HG03575 (cell line): Measurements from ENCODE around the gene MB.
"Not testable (repeated sequence)": the region's sequence is repeated elsewhere in the genome, so short reads cannot be mapped to it uniquely, and the experiment has no call there.

Experiments used
- ATAC-seq: cut with Tn5 transposase; IDR thresholded peaks from one replicate; pipeline ENCODE4 v1.9.1; 2021; ENCODE audit not compliant: unreplicated experiment, insufficient number of reproducible peaks, low FRiP score; ENCODE audit errors: extremely low read depth

Gene MB

DNA sequence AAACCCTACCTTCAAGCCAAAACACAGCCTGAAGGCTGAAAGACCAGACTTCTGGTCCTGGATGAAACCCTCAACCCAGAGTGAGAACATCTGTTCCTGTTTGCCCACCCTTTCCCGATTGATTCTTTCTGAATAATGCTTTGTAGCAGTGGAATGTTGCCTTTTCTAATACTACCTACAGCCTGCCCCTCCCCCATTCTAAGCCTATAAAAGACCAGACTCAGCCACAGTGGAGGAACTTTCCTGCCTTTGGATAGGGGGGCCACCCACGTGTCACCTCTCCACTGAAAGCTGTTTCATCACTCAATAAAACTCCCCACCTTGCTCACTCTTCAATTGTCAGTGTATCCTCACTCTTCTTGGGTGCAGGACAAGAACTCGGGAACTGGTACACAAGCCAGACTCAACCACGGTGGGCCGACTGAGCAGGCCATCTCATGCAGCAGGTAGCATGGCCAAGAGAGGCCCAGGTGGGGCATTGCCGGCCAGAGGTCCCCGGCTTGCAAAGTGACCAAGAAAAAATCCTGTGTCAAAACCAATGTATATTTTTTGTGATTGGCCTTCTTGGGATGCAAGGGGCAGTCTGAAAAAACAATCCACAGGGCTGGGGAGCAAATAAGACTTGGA is 24.5 kb upstream of the MB start:
- no peak for ATAC-seq

DNA sequence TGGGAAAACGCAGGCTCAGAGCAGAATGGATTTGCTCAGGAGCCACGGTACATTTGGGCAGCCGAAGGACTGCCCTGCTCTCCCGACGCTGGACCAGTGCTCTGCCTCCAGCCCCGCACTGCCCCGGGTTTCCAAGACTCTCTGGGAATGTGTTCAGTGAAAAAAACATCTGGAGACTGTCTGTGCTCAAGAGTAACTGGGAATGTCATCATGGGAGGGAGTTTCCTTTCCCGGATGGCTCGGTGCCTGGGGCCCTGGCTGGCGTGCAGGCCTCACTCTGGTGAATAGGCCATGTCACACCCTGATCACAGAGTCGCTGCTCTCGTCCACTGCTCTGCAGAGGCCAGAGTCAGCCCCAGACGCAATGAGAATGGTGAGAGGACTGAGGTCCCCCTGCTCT is 21.3 kb upstream of the MB start:
- ATAC-seq, result no peak

DNA sequence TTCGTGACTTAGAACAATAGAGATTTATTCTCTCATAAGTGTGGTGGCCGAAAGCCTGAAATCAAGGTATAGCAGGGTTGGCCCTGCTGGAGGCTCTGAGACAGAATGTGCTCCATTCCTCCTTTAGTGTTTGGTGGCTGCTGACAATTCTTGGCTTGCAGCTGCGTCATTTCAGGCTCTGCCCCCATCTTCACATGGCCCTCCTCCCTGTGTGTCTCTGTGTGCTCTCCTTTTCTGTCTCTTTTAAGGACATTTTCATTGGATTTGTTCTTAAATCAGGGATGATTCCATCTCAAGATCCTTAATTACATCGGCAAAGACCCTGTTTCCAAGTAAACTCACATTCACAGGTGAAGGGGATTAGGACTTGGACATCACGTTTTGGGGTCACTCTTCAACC is 20.9 kb upstream of the MB start:
- no peak for ATAC-seq

DNA sequence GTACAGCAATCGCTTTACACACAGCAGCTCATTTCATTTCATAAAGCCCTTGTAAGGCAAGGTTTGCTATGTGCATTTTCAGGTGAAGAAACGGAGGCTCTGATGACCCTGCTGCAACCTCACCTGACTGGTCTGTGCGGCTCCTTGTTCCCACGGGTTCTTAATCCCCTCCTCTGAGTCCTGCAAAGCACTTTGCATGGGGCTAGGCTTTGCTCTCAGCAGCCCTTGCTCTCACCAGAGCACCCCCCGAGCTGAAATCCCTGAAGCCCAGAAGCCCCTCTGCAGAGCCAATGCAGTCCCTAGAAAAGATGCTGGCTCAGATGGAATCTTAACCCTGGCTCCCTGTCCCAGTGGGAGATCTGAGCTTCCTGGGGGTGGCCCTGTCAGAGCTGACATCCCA is 20.1 kb upstream of the MB start:
- ATAC-seq, result no peak

DNA sequence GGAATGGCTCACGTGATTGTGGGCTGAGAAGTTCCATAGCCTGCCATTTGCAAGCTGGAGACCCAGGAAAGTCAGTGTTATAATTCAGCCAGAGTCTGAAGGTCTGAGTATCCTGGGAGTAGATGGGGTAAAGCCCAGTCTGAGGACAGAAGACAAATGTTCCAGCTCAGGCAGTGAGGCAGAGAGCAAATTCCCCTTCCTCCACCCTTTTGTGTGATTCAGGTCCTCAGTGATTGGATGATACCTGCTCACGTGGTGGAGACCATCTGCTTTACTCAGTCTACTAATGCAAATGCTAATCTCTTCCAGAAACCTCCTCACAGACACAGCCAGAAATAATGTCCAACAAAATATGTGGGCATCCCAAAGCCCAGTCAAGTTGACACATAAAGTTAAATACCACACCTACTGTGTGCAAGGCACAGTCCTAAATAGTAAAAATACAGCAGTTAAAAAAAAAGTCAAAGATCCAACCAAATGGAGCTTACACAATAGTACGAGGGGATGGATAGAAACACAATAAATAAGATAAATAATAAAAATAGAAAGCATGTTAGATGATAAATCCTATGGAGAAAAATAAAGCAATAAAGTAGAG is 17.9 kb upstream of the MB start:
- ATAC-seq, result no peak

DNA sequence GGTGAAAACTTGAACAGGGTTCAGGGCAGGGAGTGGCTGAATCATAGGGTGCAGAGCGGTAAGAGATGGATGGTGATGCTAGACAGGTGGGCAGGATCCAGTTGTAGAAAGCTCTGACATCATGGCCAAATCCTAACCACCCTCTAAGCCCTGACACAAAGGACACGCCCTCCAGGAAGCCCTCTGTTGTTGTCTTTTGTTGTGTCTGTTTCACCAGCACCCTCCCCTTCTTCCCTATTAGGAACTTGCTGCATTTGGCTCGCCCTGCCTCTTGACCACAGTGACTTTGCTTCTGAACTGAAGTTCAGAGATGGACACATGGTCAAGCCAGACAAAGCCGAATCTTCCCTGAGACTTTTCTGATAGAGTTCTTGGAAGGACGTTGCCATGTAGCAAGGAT is 16.9 kb upstream of the MB start:
- ATAC-seq, result no peak

DNA sequence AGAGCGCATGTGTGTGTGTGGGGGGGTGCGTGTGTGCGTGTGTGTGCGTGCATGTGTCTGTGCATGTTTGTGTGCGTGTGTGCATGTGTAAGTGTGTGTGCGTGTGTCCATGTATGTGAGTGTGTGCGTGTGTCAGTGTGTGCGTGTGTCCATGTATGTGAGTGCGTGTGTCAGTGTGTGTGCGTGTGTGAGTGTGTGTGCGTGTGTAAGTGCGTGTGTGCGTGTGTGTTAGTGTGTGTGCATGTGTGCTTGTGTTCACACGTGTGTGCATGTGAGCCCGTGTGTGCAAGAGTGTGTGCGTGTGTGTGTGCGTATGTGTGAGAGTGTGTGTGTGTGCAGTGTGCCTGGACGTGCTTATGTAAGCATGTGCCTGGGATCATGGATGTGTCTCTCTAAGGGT is 16.4 kb upstream of the MB start:
- no peak for ATAC-seq

DNA sequence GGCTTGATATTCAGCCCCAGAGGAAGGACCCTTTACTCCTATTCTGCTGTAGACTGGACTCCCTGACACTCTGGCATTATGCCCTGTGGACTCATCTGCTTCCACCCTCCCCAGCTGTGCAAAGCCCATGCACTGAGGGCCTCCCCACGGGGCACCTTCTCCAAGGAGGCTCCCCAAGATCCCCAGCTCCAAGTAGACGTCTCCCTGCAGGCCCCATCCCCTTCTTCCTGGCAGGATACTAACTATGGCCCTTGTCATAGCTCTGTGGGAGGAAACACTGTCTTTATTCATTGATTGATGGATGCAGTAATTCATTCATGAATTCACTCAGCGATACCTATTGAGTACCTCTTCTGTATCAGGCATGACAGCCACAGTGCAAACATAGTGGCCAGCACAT is 15.8 kb upstream of the MB start:
- no peak for ATAC-seq

DNA sequence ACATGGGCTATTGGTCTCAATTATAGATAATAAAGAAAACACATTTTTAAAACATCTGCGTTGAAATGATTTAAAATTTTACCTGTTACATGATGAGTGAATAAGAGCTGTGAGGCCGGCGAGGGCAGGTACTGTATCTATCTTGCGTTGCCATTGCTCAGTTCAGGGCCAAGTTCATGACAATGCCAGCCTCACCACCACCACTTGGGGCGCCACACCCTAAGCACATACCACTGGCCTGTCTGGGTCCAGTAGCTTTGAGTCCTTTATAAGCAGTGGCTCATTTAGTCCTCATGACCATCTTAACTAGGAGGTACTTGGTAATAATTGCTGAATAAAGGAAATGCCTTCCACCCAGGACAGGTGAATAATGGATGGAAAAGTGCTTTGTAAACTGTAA is 14.5 kb upstream of the MB start:
- ATAC-seq, result no peak

DNA sequence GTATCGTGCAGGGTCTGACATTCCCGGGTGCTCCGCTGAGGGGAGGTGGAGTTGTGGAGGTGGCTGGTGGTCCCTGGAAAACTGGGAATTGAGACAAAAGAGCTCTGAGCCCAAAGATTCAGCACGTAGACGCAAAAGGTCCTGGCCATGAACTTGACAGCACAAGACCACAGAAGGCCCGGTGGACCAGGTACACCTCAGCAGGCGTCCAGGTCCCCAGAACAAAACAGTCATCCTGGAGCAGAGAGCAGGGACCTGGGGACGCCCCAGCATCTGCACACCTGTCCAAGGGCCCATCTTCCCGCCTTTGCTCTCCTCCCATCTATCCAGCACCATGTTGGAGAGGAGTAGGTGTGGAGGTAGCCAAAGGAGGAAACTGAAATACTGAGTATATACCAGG is 13.8 kb upstream of the MB start:
- no peak for ATAC-seq

DNA sequence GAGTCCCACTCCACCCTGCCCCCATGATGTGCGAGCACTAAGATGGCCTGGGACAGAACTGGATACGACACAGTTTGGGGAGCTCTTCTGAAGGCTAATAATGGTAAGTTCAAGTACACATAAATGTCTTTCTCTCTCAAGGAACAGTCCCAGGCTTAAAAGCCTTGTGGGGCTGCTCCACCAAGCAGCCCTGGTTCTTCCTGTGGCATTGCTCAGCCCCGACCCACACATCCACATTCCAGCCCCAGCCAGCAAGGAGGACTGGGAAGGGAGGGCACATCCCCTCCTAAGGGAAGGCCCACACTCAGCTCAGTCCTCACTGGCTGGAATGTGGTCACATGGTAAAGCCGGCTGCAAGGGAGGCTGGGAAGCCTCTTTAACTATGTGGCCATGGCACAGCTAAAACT is 13.3 kb upstream of the MB start:
- no peak for ATAC-seq

DNA sequence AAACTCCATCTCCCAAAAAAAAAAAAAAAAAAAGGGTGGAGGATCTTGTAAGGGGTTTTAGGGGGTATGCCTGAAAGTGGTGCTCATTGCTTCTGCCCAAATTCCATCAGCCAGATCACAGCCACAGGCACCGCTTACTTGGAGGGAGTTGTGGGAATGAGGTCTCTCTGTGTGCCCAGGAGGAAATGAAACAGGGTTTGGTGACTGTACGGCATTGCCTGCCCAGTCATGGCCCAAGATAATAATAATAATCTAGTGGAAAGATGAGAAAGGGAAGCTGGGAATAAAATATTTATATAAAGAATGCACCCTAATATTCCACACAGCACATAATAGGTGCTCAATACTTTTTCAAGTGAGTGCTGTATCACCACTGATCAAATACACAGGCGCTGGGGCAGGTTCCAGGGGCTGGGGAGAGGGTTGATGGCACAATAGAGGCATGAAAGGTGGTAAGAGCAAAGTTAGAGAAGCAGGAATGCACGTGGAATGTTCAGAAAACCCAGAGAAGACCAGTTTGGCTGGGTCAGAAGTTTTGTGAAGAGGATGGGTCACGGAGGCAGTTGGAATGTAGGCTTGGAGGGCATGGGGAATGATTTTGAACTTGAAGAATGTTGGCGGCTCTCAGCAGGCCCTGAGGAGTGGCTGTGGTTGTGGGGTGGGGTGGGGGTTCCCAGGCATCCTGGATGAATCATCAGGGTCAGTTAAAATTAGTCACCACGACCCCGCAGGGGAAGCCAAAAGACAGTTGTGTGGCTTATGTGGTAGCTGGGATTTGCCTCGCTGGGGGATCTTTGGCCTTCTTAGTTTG is 12.5 kb upstream of the MB start:
- no peak for ATAC-seq

DNA sequence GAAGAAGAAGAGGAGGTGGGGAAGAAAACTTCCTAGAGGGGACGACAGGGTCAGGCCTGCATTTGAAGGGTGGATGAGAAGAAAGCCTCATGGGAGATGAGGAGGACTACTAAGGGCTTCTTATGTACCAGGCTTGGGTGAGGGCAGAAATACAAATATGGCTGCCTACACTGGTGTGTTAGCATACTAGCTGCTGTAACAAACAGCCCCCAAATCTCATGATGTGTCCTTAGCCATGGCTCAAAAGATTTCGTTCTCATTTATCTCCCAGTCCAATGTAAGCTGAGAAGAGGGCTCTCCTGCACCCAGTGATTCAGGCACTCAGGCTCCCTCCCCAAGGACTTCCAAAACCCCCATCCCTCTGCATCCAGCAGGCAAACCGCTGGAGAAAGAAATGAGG is 11.6 kb upstream of the MB start:
- ATAC-seq, result no peak

DNA sequence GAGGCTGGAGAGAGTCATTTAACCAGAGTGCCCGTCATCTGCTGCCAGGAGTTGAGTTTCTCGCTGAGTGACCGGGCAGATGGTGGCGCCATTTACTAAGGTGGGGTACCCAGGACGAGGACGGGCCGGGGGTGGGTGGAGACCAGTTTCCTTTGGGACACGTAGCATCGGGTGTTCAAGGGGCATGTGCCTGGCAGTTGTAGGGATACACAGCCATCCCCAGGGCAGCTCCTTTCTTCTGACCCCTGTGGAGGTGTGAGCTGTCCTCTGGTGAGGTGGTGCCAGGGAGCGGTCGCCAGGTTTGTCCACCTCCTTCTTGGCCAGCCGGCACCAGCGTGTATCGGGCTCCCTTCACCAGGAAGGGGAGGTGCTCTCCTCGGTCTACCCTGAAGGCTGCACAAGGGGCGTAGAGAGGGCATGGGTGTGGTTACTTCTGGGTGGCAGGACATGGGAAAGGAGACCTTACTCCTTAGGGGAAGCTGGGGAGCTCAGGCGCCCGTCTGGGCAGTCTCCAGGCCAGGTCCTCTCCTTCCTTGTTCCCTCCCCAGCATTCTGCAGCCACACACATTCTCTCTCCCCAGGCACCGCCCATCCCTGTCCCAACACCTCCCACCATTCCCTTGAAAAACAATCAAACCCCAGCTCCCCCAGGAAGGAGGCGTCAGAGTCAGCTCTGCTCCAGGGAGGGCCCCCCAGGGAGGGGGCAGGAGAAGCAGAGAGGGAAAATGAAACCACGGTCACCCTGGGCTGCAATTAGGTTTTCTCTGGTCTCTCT is 10.3 kb upstream of the MB start:
- ATAC-seq, result no peak

DNA sequence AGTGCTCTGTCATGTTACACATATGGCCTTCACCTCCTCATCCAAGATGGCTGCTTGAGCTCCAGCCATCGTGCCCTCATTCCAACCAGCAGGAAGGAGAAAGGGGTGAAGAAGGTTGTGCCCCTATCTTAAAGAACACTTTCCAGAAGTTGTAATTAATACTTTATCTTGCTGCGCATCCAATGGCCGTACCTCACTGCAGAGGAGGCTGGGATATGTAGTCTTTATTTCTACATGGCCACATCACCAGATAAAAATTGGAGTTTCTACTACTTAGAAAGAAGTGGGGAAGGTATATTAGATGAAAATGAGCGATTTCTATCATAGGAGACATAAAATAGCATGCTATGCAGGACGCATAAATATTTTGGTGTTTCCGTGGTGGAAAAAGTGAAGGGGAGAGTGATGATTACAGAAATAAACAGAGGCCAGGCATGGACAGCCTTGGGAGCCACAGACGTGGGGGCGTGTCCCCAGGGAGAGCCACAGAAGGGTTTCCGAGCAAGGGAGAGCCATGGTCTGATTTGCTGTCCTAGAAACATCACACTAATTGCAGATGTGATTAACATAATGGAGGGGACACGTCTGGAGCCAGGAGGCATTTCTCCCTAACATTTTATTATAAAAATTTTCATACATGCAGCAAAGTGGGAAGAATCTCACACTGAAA is 8.8 kb upstream of the MB start:
- ATAC-seq, result no peak

DNA sequence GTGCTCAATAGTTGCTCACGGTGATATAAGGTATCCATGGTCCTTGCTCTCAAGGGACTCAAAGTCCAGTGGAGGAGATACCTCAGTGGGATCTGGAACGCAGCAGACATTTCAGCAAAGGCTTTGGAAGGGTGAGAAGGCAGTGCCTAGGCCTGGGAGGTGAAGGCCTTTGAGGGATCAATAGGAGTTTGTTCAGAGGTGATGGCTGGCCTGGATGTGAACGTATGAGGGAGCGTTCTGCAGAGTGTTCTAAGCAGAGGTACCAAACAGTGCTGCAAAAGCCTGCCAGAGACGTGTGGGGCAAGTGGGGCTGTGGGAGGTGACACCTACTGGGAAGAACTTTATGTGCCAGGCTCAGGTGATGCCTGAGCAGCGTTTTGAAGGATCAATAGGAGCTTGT is 7.4 kb upstream of the MB start:
- ATAC-seq, result no peak

DNA sequence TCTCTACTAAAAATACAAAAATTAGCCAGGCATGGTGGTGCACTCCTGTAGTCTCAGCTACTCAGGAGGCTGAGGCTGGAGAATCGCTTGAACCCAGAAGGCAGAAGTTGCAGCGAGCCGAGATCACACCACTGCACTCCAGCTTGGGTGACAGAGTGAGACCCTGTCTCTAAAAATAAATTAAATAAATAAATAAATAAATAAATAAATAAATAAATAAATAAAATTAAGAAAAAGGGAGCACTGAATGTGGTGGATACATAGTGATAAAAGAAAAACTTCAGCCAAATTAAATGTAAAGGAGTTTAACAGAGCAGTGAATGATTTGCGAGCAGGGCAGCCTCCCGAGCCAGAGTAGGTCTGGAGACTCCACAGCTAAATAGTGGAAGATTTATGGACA is 6.8 kb upstream of the MB start:
- not testable (repeated sequence) for ATAC-seq

DNA sequence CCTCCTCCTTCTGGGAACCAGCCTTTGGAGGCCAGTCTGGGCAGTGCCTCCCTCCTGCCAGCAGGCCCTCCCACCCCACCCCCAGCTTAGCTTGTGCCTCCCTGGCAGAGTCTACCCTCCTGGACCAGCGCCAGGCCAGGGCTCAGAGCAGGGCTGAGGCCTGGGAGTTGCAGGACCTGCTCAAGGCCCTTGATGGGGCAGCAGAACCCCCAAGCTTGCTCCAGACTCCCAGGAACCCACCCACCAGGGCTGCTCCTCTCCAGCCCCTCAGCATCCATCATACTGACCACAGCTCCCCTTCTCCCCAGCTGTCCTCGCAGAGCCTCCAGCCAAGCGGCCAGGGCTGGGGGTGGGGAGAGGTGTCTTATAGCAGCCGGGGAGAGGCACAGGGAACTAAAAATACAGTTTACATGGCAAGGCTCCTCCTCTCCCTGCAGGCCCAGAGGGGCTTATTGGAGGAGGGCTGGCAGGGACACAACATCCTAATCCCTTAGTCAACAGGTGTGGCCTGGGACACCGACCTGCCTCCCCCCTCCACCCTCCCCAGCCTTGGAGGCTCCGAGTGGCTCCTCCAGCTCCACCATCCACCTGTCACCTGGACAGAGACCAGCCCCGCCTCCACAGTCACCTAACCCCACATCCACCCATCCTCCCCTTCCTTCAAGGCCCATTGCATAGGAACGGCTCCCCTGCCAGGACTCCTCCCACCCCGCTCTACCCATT is 5.2 kb upstream of the MB start:
- no peak for ATAC-seq

DNA sequence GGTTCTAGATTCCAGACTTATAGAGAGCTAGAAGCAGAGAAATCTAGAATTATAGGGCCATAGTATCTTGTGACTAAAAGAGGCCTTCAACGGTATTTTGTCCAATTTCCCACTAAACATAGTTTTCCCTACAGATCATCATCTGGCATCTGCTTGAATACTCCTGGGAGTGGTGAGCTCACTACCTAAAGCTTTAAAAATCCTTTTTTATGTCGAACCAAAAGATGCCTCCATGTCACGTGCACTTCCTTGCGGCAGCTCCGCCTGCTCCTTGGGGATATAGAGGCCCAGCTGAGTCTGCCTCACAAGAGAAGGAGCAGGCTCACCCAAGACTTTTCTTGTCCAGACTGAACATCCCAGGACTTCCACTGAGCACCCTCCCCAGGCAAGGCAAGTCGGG is 4.3 kb upstream of the MB start:
- ATAC-seq, result no peak
